ENCODE results near the gene MICU2. TPM values are rescaled to one million over a fixed set of nuclear protein-coding genes. Genes with fewer than 3 reads are reported as not detected.

MICU2 gene, protein sequence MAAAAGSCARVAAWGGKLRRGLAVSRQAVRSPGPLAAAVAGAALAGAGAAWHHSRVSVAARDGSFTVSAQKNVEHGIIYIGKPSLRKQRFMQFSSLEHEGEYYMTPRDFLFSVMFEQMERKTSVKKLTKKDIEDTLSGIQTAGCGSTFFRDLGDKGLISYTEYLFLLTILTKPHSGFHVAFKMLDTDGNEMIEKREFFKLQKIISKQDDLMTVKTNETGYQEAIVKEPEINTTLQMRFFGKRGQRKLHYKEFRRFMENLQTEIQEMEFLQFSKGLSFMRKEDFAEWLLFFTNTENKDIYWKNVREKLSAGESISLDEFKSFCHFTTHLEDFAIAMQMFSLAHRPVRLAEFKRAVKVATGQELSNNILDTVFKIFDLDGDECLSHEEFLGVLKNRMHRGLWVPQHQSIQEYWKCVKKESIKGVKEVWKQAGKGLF
- total RNA-seq (2014; rRNA removed; shearing (Covaris generic)) = 91.8 and 102 TPM in 2 replicates

DNA sequence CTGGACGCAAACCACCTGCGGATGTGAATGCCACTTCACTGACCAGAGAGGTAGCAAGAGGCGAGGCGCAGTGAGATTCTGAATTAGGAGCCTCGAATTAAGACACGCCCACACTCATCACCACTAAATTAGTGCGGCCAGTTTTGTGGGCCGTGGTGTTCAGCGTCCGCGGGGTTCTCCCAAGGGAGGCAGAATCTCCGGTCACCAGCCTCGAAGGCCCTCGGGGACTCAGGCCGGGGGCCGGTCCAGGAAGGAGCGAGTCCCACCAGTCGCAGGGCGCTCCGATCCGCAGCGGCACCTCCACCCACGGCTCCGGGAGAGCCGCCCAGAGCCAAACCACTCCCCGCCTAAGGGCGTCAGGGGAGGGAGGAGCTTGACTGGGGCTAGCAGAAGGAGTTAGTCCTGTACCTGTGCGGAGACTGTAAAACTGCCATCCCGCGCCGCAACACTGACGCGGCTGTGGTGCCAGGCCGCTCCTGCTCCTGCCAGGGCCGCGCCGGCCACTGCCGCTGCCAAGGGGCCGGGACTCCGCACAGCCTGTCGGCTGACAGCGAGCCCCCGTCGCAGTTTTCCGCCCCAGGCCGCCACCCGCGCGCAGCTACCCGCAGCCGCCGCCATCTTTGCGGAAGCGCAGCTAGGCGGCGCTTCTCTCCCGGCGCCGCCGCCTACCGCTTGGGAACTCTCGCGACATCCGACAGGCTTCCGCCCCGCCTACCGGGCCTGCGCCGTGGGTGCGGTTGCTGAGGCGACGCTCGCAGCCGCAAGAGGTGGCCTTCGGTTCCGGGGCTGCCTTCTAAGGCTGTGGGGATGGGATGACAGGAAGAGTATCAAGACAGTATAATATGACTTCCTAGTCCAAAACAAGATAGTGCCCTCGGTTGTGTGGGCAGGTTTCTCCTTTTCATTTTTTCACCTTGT lies at the start of gene MICU2:
Gene MICU2 (minus strand): TSS at position 640 of the 918 bp plus-strand sequence. CDS start 22 bp downstream, at position 618.

DNA sequence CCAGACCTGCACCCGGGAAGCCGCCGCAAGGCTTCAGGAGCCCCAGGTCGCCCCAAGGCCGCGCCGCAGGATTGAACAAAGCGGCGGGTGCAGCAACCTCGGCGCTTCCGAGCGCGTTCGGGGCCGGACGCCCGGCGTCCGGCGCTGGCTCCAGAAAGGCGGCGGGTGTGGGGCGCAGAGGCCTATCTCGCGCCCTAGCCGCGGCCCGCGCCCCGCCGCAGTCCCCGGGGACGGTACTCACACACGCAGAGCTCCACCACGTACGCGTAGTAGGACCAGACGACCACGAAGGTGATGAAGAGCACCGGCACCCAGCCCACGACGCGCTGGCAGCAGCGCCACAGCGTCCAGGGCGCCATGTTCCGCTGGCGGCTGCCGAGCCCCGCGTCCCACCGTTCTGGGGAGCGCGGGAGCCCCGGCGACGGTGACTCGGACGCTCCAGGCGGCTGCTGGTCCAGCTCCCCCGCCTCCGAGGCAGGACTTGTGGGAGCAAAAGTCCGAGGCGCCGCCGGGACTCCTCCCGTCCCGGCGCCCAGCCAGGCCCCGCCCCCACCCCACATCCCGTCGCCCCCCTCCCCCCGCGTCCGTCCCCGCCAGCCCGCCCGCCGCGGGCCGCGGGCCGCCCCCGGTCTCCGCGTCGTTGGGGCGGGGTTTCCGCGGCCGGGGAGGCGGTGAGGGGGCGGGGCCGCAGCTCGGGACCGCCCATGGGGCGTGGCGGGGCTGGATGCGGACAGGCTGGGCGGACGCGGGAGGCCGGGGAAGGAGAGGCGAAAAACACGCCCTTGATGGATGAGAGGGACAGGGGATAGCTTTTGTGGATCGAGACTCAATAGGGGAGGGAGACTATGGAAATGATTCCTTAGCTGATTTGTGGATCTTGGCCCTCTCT lies 144.9 kb downstream of the MICU2 start, which contains the start of gene ZDHHC20:
Gene ZDHHC20 (minus strand): TSS at position 491 of the 889 bp plus-strand sequence. CDS start 132 bp downstream, at position 359.

Small RNAs within 50 kb of the gene (small RNA-seq; reads per million reads assigned to genes)
- not detected for gene RNU6-59P

Other genes with a start within 250 kb of the MICU2 start
- 40.9 and 47.1 TPM in 2 replicates for gene ZDHHC20, start 144.9 kb downstream of the MICU2 start, total RNA-seq (2014; rRNA removed; shearing (Covaris generic))
- gene FGF9, start 66.9 kb upstream of the MICU2 start, total RNA-seq (2014; rRNA removed; shearing (Covaris generic)) = 0.03 TPM in 1 of 2 replicates, not detected in the other